NCI-H1092 treated with DMSO at 0.1 percent for 48 hours (cell line): ENCODE results near the gene SRPK2.

Source experiments
- DNase-seq: peaks from one replicate; lab custom pipeline; 2025; lab: John Stamatoyannopoulos, UW

SRPK2 gene

DNA sequence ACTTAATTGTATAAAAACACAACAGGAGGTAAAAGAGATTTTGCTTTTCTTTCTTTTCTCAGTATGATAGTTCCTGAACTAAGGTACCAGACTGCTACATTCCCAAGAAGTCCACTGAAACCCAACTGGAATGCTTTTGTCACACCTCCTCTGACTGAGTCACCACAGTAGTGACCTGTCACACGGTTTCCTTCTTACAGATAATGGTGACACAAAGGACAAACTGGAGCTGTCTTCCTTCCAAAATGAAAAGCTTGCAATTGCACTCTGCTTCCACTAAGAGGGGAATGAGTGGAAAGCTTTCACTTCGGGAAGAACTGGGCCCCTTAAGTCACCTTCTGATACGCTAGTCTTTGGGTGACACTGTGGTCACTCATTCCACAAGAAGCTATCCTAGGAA, 252.5 kb downstream of the SRPK2 start:
- no peak for DNase-seq

DNA sequence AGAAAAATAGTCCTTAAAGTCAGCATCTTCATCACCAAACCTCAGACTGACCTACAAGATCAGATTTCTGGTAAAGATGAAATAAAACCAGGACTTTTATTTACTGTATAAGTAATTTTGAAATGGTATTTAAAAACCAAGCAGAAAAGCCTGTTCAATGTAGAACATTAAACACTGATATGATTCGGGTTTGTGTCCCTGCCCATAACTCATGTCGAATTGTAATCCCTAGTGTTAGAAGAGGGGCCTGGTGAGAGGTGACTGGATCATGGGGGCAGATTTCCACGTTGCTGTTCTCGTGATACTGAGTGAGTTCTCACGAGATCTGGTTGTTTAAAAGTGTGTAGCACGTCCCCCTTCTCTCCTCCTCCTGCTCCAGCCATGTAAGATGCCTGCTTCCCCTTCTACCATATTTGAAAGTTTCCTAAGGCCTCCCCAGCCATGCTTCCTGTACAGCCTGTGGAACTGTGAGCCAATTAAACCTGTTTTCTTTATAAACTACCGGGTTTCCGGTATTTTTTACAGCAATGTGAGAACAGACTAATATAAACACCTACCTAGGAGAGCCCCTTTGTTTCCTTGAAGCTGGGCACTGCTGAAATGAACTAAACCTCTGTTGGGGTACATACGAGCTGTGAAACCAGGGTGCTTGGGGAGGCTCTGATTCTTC, 254.6 kb downstream of the SRPK2 start:
- no peak for DNase-seq

DNA sequence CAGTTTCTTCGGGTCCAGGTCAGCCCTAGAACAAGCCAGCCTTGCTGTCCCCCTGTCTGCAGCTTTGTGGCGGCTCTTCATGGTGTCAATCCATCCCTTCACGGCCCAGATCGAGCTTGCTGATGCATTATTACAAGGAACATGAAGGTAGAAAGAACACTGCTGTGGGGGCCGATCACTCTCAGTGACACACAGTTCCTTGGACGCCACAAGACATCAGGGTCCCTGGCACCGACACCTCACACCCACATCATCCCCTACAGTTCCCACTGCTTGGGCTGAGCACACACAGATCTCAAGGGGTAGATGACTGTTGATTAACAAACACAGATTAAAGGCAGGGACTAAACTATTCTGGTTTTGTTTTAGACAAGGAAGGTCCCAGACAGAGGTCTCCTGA, 255.4 kb downstream of the SRPK2 start:
- no peak for DNase-seq

DNA sequence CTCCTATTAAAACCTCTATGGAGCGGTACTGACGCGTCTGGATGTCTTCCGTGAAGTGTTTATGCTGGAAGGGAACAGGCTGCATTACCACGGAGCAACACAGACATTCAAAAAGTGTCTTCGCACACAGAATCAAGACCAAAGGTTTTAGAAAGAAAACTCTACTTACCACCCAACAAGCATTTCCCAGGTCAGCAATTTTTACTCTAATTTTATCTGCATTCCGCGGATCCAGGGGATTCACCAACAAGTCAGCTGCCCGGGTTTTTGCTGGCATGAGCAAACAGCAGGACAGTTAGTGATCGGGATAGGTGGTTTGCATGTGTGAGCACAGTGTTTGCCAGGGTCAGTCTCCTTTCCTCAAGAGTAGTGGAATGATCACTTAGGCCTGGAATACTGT, 255.9 kb downstream of the SRPK2 start:
- DNase-seq = no peak

DNA sequence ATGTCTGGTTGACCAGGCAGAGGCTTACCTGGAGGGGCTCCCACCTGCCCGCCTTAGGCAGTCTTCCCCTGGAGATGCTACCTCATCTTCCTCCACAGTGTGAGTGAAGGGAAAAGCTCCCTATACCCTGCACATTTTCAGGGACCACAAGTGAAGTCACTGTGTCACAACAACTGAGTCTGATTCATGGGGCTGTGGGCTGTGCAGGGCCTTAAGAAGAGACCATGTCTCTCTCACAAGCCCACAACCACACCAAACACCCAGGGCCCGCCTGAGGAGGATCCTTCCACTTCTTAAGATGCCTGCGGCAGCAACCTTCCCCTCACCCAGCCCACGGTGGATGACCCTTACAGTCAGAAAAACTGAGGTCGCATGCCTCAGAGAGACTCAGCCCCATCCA, 256.4 kb downstream of the SRPK2 start:
- no peak for DNase-seq

DNA sequence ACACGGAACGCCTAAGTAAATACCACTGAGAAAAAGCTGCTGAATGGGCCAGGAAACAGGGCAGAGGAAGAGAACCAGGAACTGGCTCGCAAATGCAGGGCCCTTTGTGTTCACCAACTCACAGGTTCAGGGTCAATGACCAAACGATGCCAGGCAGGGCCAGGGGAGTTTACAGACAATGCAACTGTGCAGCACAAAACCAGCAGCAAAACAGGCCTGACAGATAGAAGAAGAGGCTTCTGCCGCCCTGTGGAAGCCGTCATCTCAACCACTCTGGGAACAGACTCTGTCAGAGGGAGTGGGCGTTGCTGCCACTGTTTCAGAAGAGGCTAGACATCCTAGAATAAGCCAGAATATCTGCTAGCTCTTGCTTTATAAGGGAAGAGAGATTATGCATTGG, 256.8 kb downstream of the SRPK2 start:
- no peak for DNase-seq

DNA sequence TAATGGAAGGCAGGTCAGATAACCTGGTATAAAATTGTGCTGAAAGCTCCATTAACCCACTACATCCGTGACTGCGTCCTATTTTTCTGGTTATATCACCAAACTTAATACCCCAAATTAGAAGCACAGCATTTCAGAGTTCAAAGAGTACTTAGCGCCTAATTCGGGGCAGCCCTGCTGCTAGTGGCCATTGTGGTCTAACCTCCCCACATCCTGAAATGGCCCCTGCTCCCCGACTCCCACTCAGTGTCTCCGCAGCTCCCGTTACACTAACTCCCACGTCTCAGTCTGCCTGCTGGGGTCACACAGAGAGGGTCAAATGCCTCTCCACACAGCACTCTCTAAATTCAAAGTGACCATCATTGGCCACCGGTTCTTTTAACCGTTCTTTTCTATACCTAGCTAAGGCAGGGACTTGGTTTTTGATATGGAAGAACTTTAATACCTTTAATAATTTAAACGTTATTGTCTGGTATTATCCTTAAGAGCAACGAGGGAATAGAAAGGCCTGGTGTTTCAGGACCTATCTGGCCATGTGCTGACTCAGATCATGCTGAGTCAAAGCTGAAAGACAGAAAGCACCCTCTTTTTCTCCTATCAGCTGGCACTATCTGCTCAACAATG, 257.6 kb downstream of the SRPK2 start:
- no peak for DNase-seq

DNA sequence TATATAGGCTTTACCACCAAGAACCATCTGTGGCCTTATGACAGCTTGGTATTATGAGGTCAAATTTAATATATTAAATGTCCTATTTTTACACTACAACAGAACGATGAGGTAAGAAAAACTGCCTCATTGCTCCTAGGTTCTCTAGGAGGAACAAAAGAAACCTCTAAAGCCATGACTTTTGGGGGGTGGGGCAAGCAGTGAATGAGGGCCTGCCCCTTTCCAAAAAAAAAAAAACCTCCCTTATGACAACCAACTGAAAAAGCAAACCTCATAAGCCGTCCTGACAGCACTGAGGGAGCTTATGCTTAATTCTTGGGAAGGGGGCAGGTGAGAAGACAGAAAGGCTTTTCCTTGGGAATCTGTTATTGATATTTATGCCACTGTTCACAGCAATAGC, 258.1 kb downstream of the SRPK2 start:
- no peak for DNase-seq

DNA sequence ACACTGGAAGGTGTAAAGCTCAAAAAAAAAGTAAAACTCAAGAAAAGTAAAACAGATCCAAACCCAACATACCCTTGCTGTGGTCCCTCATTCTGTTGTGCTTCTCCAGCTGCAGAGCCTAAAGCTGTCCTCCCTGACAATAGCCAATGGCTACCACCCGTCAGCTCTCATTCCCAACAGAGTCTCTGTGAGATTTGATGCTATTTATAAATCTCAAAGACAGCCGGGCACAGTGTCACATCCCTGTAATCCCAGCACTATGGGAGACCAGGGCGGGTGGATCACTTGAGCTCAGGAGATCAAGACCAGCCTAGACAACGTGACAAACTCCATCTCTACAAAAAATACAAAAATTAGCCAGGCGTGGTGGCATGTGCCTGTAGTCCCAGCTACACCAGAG, 258.7 kb downstream of the SRPK2 start:
- no peak for DNase-seq

DNA sequence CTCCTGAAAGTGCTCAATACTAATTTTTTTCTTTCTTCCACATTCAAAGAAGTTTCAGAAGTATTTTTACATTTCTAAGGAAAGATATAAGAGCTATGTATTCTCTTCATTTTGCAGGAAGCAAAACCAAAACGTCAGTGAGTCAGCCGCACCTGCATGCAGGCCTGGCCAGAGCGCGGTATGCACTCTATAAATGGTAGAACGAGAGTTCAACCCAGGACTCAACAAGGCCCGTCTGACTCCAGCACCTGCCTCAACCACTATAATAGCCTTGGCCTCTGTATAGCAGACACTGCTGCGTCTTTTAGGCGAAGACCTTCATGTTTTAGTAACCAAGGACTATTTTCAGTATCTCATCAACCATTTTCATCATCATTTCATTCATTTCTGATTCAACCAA, 261.5 kb downstream of the SRPK2 start:
- no peak for DNase-seq

DNA sequence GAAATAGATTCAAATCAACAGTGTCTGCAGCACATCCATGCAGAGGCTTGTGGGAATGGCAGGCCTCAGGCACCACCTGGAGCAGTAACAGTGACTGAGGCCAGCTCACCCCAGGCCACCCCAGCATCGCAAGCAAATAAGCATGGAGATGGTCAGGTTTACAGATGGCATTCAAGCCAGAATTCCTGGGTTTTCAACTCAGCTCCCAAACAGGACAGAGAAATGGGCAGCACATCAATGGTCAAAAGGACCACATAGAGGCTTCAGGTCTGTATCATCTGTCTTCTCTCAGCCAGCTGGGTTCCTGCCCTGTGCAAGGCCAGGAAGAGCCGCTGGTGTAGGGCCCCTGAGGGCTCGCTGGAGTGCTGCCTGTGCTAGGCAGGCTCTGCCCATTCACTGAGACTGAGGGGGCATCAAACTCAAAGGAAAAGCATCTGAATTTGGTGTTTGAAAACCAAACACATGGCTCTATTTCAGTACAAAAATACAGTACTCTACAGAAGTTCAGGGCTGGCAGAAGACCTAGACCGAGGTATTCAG, 262.2 kb downstream of the SRPK2 start:
- DNase-seq = no peak

DNA sequence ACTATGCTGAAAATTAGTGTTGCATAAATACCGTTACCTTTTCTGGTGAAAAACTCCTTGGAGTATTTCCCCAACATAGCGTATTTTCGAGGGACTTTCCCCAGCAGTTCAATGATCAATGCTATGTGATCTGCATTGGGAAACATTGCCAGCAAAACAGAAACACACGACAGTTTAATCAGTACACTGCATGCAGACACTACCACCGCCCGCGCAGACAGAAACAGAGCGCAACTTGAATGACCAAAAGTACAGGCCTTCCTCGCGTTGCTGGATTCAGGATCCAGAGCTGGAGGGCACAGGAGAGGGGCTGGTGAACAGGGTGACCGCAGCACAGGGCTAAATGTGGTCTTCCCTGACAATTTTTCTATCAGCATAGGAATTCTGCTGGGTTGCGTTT, 263.0 kb downstream of the SRPK2 start:
- DNase-seq = no peak

DNA sequence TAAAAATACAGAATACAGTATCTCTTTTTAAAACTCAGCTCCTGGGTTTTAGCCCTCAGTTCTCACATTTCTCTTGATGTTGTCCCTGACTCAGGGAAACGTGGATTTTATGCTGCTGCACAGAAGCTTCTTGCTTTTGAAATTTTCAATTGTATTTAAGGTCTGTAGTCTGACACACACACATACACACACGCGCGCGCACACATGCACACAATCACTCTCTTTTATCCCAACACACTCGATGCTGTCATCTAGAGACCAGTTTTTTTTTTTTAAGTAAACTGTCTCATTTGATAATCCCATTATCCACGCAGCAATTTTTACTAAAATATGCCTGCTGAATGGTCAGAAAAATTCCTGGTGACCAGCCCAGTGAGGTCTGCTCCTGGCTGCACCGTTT, 266.1 kb downstream of the SRPK2 start:
- no peak for DNase-seq

DNA sequence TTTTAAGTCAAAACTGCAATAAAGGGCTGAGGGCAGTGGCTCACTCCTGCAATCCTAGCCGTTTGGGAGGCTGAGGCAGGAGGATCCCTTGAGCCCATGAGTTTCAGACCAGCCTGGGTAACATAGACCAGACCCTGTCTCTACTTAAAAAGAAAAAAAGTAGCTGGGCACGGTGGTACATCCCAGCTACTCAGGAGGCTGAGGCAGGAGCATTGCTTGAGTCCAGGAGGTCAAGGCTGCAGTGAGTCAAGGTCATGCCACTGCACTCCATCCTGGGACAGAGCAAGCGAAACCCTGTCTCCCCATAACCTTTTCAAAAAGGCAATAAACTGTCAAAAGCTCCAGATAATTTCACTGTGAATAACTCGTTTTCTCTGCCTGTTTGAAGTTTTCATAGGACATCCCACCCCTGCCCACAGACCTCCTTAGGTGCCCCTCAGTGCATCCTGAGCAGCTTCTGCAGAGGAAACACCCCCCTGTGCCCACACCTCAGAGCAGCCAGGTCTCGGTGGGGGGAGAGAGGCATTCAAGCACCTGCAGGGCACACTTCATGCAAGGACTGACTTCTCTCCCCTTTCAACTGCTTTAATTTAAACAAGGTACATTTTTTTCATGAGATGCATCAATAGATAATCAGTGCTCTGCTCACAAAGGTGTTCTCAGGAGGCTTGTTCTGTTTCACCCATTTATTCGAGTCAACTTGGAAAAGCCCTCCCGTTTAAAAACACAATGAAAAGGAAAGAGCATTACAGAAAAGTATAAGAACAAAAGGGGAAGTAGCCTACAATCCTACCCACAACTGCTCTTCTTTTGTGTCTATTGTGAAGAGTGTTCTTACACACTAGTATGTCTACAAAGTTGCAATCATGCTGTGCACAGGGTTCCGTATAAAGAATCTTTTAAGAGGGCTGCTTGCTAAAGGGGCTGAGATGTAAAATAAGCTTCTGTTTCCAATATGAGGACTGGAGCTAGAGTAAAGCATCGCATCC, 269.8 kb downstream of the SRPK2 start:
- DNase-seq = no peak

DNA sequence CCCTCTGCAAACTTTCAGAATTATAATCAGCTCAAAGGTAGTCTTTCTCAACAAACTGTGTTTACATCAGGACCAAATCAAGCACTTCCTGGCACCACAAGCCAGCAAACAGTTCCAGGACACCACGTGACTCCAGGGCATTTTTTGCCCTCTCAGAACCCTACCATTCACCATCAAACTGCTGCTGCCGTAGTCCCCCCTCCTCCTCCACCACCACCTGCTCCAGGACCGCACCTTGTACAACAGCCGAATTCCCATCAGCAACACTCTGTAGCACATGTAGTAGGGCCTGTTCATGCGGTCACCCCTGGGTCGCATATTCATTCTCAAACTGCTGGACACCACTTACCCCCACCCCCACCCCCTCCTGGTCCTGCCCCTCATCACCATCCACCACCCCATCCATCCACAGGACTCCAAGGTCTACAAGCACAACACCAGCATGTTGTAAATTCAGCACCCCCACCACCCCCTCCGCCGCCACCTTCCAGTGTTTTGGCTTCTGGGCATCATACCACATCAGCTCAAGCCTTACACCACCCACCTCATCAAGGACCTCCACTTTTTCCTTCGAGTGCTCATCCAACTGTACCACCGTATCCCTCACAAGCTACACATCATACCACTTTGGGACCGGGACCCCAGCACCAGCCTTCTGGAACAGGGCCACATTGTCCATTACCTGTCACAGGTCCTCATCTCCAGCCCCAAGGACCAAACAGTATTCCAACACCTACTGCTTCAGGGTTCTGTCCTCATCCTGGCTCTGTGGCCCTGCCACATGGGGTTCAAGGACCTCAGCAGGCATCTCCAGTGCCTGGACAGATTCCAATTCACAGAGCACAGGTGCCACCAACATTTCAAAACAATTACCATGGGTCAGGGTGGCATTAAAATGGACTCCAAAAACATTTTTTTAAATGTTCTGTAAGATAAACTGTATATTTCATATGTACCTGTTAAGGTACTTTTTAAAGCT, 276.0 kb downstream of the SRPK2 start:
- no peak for DNase-seq

DNA sequence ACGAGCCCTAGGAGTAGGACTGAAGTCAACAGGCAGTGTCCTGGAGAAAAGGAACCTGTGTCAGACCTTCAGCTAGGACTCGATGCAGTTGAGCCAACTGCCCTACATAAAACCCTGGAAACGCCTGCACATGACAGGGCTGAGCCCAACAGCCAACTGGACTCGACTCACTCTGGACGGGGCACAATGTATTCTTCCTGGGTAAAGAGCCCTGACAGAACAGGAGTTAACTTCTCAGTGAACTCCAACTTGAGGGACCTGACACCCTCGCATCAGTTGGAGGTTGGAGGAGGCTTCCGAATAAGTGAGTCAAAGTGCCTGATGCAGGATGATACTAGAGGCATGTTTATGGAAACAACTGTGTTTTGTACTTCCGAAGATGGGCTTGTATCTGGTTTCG, 281.3 kb downstream of the SRPK2 start:
- DNase-seq = no peak

DNA sequence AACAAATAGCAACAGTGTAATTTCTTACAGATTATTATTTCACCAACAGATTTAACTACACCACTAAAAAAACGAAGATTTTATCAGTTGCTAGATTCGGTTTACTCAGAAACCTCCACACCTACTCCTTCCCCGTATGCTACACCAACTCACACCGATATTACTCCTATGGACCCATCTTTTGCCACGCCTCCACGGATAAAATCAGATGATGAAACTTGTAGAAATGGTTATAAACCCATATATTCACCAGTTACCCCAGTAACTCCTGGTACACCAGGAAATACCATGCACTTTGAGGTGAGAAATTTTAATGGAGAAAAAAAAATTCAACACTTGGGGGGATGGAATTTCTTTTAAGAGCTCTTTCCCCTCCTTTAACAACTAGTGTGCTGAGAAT, 282.2 kb downstream of the SRPK2 start:
- no peak for DNase-seq

DNA sequence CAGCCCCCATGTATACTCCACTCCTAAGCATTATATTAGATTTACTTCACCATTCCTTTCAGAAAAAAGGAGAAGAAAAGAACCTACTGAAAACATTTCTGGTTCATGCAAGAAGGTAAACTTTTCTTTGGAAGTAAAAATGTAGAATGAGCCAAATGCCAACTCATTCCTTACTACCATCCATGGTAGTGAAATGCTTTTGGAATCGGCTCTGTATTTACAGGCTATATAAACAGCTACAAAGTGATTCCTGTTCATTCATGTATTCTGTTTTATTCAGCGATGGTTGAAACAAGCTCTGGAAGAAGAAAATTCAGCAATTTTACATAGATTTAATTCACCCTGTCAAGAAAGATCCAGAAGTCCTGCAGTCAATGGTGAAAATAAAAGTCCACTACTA, 283.1 kb downstream of the SRPK2 start:
- DNase-seq = no peak

DNA sequence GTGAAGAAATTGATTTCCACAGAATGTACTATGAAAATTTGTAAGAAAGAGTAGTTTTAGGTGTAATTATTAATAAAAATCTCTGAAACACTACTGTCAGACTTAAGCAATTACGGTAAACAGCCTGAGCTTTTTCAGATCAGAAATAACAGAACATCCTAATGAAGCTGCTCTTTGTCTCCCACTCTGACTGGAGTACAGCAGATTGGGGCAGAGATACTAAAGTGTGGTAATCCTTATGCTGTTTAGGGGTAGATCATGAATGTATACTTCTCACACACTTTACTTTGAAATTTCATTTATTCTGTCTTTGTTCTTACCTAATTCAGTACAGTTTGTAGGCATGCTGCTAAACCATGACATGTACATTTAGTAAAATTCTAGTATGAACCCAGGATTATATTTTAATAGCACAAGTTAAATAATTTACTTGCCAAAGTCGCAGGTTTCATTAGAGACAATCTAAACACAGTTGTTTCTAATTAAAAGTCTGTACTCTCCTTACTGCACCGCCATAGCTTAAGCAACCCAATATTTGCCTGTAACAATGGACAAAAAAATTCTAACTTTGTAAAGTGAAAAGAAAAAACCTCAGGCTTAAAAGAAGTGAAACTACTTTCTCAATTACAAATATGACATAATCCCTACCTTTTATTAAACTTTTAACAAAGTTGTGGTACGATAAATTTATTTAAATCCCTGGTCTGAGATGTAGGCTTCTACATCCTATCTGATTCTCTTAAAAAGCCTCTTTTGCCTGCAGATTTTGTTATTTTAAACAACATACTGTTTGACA, 286.0 kb downstream of the SRPK2 start:
- DNase-seq = no peak

DNA sequence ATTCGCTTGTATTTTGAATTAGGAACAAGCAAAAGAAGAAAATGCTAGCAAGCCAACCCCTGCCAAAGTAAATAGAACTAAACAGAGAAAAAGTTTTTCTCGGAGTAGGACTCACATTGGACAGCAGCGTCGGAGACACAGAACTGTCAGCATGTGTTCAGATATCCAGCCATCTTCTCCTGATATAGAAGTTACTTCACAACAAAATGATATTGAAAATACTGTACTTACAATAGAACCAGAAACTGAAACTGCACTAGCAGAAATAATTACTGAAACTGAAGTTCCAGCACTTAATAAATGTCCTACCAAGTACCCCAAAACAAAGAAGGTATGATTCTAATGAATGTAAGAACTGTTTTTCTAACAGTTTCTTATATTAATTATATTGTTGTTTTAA, 286.9 kb downstream of the SRPK2 start:
- no peak for DNase-seq
